Transverse colon (tissue), 4 donors: ENCODE measurements around the gene OR6Q1. TPM values are rescaled to one million over a fixed set of nuclear protein-coding genes. Genes with fewer than 3 reads are reported as not detected.

ENCODE experiments used
- DNase-seq: peaks from one replicate; pipeline ENCODE4 v3.0.0-alpha.2; 2019
- H3K27ac ChIP-seq, 4 donors: fragments of 200-600 bp; sonication (generic); 2 replicates each; pipeline ENCODE4 v1.5.1; 2016 to 2018; ENCODE audit warnings: inconsistent platforms in 4 of 4
- H3K27me3 ChIP-seq: fragments of 200-600 bp; sonication (generic); 2 replicates; pipeline ENCODE4 v1.5.1; 2017; ENCODE audit warnings: inconsistent platforms
- H3K36me3 ChIP-seq, 4 donors: fragments of 200-600 bp; sonication (generic); 2 replicates each; pipeline ENCODE4 v1.5.1; 2017 to 2019; ENCODE audit warnings: inconsistent platforms in 4 of 4
- H3K4me1 ChIP-seq, 4 donors: fragments of 200-600 bp; sonication (generic); 2 replicates each; pipeline ENCODE4 v1.5.1; 2017 to 2020; ENCODE audit warnings: inconsistent platforms in 4 of 4
- H3K4me3 ChIP-seq, 4 donors: fragments of 200-600 bp; sonication (generic); 1 replicate in 1 of 4; 2 replicates in 3 of 4; pipeline versions ENCODE4 v1.5.1 to v1.6.1; 2017 to 2019; ENCODE audit warnings: inconsistent platforms in 4 of 4
- H3K9me3 ChIP-seq, 2 donors: fragments of 200-600 bp; sonication (generic); 2 replicates each; pipeline ENCODE4 v1.5.1; 2017 to 2019; ENCODE audit warnings: inconsistent platforms in 2 of 2
- EP300 ChIP-seq: sonication (generic); formaldehyde crosslinking; IDR thresholded peaks from one replicate; pipeline ENCODE4 v1.6.1; 2017; ENCODE audit warnings: antibody characterized with exemption, low read depth
- POLR2A ChIP-seq: fragments of 450-650 bp; IDR thresholded peaks from one replicate; pipeline ENCODE4 v1.6.1; 2016; ENCODE audit warnings: antibody characterized with exemption, mild to moderate bottlenecking, moderate library complexity
- POLR2AphosphoS5 ChIP-seq, 3 donors: sonication (generic); formaldehyde crosslinking; IDR thresholded peaks; one replicate each; pipeline ENCODE4 v1.6.1; 2016; ENCODE audit warnings: antibody characterized with exemption in 3 of 3
- WGBS, 2 donors: methylation state at CpG; one replicate each; pipeline ENCODE4 v1.1.5; 2018; ENCODE audit warnings: low coverage in 1 of 2; 5-methylcytosine and 5-hydroxymethylcytosine counted together
- in situ Hi-C, 4 donors: fragments of 200-750 bp; cut with MboI; loops; one replicate each; pipeline versions ENCODE4 v1.15.0 to v1.15.1; 2017; ENCODE audit warnings: low sequenced_read_pairs in 3 of 4, low pct_ligation_motif_present in 1 of 4, low pct_unique_long_range_greater_than_20kb in 1 of 4
- intact Hi-C: fragments of 100-400 bp; cut with DNase I; formaldehyde crosslinking; loops from one replicate; pipeline ENCODE4 v1.15.1; 2023; ENCODE audit warnings: low total_unique reads
- total RNA-seq, 4 donors: library from RNA; depleted of rRNA; stranded (reverse); fragments of >200 nt; gene quantifications; one replicate each; pipeline ENCODE4 v1.1.0, GENCODE V29; 2016
- TF ChIP-seq, protein P1 (sequence below), 5 experiments: fragments of 200-600 bp in 3 of 5; fragments of 450-650 bp in 2 of 5; sonication (generic) in 3 of 5; IDR thresholded peaks; 1 replicate in 2 of 5; 2 replicates in 3 of 5; pipeline ENCODE4 v1.5.1; 2016 to 2017; ENCODE audit warnings: antibody characterized with exemption in 5 of 5, inconsistent platforms in 3 of 5, mild to moderate bottlenecking in 2 of 5, moderate library complexity in 1 of 5

OR6Q1 gene
- total RNA-seq, 4 donors from 2014 or later, result not detected

DNA sequence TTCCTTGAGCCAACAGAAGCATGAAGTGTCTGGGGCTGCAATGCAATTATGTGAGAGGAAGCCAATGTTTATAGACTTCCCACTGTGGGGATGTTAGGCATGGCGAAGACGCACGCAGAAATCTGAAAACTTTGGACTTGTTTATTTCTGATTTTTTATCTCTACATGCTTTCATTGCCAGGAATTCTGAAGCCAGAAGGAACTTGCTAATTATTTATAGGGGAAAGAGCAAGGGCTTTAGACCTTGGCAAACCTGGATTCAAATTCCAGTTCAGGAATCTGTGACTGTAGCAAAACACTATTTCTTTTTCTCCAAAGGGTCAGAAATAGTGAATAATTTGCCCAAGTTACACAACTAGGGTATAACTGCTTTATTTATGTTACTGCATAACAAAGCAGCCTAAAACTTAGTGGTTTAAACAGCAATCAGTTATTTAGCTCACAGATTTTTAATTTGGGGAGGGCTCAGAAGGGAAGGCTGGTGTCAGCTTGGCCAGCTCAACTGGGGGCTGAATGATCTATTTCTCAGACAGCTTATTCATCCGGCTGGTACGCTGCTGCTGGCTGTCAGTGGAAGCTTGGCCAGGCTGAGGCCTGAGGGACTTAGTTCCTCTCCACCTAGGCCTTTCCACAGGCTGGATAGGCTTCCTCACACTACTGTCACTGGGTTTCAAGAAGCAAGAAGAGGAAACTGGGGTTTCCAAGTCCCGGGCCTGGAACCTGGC lies 1.9 kb upstream of the OR6Q1 start:
- H3K27ac ChIP-seq, result peak overlapping the region in 2 of 4 donors; percentile 8 to 24
- intact Hi-C loops, result no loop called here
- DNase-seq, result no peak

DNA sequence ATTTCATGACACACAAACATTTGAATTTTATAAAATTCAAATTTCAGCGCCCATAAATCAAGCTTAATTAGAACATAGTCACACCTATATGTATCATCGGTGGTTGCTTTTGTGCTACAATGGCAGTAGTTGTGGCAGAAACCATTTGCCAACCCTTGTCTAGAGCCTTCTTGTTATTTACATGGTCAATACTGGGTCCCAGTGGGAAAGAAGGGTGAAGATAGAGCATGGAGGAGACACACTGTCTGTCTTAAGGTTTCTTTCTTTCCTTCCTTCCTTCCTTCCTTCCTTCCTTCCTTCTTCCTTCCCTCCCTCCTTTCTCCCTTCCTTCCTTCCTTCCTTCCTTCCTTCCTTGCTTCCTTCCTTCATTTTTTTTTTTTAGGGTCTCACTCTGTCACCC lies 3.7 kb downstream of the OR6Q1 start:
- no peaks in the 10 kb centered on the region for H3K36me3 ChIP-seq
- no peak overlapping the region for H3K27ac ChIP-seq
- DNase-seq, result no peak
- in situ Hi-C loops, result no loop called here
- no peak overlapping the region for H3K4me3 ChIP-seq
- H3K9me3 ChIP-seq, result no peaks in the 10 kb centered on the region
- TF ChIP-seq EP300 (no peak), POLR2AphosphoS5 (IDR thresholded peaks at IDR 0.05) (no peak)
- TF ChIP-seq, protein P1, sequence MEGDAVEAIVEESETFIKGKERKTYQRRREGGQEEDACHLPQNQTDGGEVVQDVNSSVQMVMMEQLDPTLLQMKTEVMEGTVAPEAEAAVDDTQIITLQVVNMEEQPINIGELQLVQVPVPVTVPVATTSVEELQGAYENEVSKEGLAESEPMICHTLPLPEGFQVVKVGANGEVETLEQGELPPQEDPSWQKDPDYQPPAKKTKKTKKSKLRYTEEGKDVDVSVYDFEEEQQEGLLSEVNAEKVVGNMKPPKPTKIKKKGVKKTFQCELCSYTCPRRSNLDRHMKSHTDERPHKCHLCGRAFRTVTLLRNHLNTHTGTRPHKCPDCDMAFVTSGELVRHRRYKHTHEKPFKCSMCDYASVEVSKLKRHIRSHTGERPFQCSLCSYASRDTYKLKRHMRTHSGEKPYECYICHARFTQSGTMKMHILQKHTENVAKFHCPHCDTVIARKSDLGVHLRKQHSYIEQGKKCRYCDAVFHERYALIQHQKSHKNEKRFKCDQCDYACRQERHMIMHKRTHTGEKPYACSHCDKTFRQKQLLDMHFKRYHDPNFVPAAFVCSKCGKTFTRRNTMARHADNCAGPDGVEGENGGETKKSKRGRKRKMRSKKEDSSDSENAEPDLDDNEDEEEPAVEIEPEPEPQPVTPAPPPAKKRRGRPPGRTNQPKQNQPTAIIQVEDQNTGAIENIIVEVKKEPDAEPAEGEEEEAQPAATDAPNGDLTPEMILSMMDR (IDR thresholded peaks at IDR 0.05), result no peak
- intact Hi-C loops, result no loop called here
- no peaks in the 10 kb centered on the region for H3K4me1 ChIP-seq
- 89 to 90% methylated on average over 2 of the region's 2 CpGs for WGBS, 2 donors
- no peaks in the 10 kb centered on the region for H3K27me3 ChIP-seq

More for the DNA sequence above, 1.9 kb upstream of the OR6Q1 start:
- Histone ChIP-seq H3K4me1 (peaks cover 0 to 13% (median 6%) of the 10 kb centered on the region in 4 donors), H3K9me3 (no peaks in the 10 kb centered on the region), H3K27me3 (no peaks in the 10 kb centered on the region), H3K4me3 (no peak overlapping the region), H3K36me3 (no peaks in the 10 kb centered on the region)
- 37 to 40% methylated on average over 4 to 6 of the region's 6 CpGs for WGBS, 2 donors
- in situ Hi-C loops, result no loop called here
- TF ChIP-seq EP300 (no peak), POLR2A (no peak), POLR2AphosphoS5 (IDR thresholded peaks at IDR 0.05) (no peak)
- TF ChIP-seq, protein P1 (IDR thresholded peaks at IDR 0.05), result no peak

DNA sequence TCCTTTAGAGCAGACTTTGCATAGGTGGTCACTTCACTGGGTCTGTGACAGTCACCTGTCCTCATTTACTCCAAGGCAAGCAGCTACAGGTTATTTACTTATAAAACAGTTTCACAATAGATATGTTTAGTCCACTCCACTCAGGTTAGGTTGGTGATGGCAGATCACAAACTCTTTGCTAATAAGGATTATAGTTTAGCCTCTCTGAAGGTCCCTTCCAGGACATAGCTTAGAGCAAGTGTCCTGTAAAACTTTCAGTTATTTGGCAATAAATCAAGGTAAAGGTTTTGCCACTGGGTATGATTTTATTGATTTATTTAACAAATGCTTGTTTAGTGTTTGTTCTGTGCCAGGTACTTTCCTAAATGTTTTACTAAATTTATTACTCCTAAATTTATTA lies 8.8 kb downstream of the OR6Q1 start:
- no peaks in the 10 kb centered on the region for H3K27me3 ChIP-seq
- no peaks in the 10 kb centered on the region for H3K4me1 ChIP-seq
- no peak overlapping the region for H3K4me3 ChIP-seq
- DNase-seq, result no peak
- TF ChIP-seq POLR2AphosphoS5 (IDR thresholded peaks at IDR 0.05) (no peak), POLR2A (no peak), EP300 (no peak)
- TF ChIP-seq, protein P1 (IDR thresholded peaks at IDR 0.05), result no peak
- no peaks in the 10 kb centered on the region for H3K36me3 ChIP-seq
- in situ Hi-C loops, result no loop called here
- intact Hi-C loops, result no loop called here
- H3K9me3 ChIP-seq, result no peaks in the 10 kb centered on the region
- H3K27ac ChIP-seq, result no peak overlapping the region

DNA sequence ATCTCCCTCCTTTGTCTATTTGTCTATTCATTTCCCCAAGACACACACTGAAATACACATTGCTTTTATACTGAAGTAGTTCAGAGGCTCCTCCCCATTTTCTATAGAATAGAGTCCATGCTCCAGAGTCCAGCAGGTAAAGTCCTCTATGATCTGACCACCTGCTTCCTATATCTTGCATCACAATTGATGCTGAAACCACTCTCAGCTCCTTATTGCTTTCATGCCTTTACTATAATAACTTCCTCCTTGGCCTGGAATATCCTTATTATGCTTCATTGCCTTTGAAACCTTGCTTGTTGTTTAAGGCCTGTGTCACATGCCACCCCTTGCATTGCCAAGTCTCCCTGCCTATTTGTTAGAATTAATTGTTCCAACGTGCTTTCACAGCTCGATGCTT lies 12.6 kb downstream of the OR6Q1 start:
- TF ChIP-seq POLR2AphosphoS5 (IDR thresholded peaks at IDR 0.05) (no peak), POLR2A (no peak), EP300 (no peak)
- TF ChIP-seq, protein P1 (IDR thresholded peaks at IDR 0.05), result no peak
- Histone ChIP-seq H3K4me3 (no peak overlapping the region), H3K4me1 (no peaks in the 10 kb centered on the region), H3K27ac (no peak overlapping the region), H3K36me3 (no peaks in the 10 kb centered on the region), H3K9me3 (no peaks in the 10 kb centered on the region), H3K27me3 (no peaks in the 10 kb centered on the region)
- WGBS, 2 donors, result 48 to 60% methylated on average over 2 of the region's 2 CpGs
- intact Hi-C loops (no loop called here), in situ Hi-C loops (no loop called here)
- DNase-seq, result no peak
